ENCODE measurements around the gene ZNF354B.

DNA sequence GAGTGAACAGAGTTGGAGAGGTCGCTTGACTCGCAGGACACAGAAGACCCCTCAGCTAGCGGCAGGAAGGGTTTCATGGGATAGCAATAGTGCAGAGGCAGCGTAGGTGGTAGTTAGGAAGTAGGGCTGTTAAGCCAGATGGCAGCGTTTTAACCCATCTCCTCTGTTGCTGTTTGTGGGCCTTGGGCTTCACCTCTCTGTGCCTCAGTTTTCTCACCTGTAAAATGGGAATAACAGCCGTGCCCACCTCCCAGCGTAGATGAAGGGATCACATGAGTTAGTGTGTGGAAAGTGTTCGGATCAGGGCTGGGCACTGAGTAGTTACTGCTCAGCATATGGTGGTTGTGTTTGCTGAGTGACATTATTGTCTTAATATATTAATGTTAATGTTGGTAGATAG is 1.9 kb downstream of the ZNF354B start:
- TF ChIP-seq, protein P1, sequence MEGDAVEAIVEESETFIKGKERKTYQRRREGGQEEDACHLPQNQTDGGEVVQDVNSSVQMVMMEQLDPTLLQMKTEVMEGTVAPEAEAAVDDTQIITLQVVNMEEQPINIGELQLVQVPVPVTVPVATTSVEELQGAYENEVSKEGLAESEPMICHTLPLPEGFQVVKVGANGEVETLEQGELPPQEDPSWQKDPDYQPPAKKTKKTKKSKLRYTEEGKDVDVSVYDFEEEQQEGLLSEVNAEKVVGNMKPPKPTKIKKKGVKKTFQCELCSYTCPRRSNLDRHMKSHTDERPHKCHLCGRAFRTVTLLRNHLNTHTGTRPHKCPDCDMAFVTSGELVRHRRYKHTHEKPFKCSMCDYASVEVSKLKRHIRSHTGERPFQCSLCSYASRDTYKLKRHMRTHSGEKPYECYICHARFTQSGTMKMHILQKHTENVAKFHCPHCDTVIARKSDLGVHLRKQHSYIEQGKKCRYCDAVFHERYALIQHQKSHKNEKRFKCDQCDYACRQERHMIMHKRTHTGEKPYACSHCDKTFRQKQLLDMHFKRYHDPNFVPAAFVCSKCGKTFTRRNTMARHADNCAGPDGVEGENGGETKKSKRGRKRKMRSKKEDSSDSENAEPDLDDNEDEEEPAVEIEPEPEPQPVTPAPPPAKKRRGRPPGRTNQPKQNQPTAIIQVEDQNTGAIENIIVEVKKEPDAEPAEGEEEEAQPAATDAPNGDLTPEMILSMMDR (IDR thresholded peaks at IDR 0.05 in 2 of 3, conservative IDR thresholded peaks at IDR 0.05 in 1 of 3; ENCODE audit: borderline replicate concordance in 1 of 3, insufficient read depth in 1 of 3, low read depth in 2 of 3, low read length in 2 of 3), result no peak
- TF ChIP-seq RAD21 (IDR thresholded peaks at IDR 0.05; ENCODE audit: low read depth), result no peak
- no peak for TF ChIP-seq EZH2 (IDR thresholded peaks at IDR 0.05)
- TF ChIP-seq, protein P2, sequence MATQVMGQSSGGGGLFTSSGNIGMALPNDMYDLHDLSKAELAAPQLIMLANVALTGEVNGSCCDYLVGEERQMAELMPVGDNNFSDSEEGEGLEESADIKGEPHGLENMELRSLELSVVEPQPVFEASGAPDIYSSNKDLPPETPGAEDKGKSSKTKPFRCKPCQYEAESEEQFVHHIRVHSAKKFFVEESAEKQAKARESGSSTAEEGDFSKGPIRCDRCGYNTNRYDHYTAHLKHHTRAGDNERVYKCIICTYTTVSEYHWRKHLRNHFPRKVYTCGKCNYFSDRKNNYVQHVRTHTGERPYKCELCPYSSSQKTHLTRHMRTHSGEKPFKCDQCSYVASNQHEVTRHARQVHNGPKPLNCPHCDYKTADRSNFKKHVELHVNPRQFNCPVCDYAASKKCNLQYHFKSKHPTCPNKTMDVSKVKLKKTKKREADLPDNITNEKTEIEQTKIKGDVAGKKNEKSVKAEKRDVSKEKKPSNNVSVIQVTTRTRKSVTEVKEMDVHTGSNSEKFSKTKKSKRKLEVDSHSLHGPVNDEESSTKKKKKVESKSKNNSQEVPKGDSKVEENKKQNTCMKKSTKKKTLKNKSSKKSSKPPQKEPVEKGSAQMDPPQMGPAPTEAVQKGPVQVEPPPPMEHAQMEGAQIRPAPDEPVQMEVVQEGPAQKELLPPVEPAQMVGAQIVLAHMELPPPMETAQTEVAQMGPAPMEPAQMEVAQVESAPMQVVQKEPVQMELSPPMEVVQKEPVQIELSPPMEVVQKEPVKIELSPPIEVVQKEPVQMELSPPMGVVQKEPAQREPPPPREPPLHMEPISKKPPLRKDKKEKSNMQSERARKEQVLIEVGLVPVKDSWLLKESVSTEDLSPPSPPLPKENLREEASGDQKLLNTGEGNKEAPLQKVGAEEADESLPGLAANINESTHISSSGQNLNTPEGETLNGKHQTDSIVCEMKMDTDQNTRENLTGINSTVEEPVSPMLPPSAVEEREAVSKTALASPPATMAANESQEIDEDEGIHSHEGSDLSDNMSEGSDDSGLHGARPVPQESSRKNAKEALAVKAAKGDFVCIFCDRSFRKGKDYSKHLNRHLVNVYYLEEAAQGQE (IDR thresholded peaks at IDR 0.05; ENCODE audit: low read depth), result no peak
- TF ChIP-seq POLR2AphosphoS5 (IDR thresholded peaks at IDR 0.05; ENCODE audit: low read depth, low read length), result no peak
- no peak for TF ChIP-seq CBX3 (IDR thresholded peaks at IDR 0.05; ENCODE audit: low read depth)
- no peak for TF ChIP-seq POLR2A (IDR thresholded peaks at IDR 0.05; ENCODE audit: borderline replicate concordance, extremely low read depth, insufficient read depth, insufficient read length)
- TF ChIP-seq ZNF274 (IDR thresholded peaks at IDR 0.05; ENCODE audit: low read depth, low read length), result no peak
- TF ChIP-seq TCF7L2 (IDR thresholded peaks at IDR 0.05; ENCODE audit: borderline replicate concordance, extremely low read depth, insufficient read depth, insufficient read length), result no peak
- TF ChIP-seq SRF (IDR thresholded peaks at IDR 0.05; ENCODE audit: low read depth), result no peak
